Coronary artery (tissue), 2 donors: ENCODE results near the gene CTTN.
"Not testable (repeated sequence)": the region's sequence is repeated elsewhere in the genome, so short reads cannot be mapped to it uniquely, and the experiment has no call there.

Experiments used
- DNase-seq: peaks from one replicate; pipeline ENCODE4 v3.0.0-alpha.2; 2017; ENCODE audit warnings: low spot score
- H3K27ac ChIP-seq, 2 donors: fragments of 200-600 bp; sonication (generic); one replicate each; pipeline ENCODE4 v1.5.1; 2016 to 2019
- H3K4me3 ChIP-seq: fragments of 200-600 bp; sonication (generic); 2 replicates; pipeline ENCODE4 v1.5.1; 2016; ENCODE audit warnings: mild to moderate bottlenecking, moderate library complexity
- TF ChIP-seq, protein P1 (sequence below): fragments of 200-600 bp; sonication (generic); IDR thresholded peaks from one replicate; pipeline ENCODE4 v1.5.1; 2019; ENCODE audit warnings: antibody characterized with exemption

Gene CTTN

DNA sequence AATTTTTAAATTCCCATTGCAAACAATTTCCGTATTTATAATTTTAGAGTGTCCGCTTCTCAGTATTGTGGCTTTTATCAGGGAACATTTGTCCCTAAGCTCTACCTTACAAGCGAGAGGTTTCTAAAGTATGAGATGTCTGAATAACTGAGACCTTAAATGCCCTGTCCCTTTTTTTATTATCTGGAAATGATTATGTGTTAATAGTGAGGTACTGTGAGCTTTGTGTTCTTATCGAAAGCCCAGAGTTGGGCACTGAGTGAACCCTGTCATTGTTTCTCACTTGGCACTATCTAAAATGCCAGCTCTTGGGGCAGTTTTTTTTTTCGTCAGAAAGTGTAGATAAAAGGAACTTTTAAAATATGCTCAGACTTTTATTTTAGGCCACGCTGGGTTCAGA, 9.5 kb downstream of the CTTN start:
- TF ChIP-seq, protein P1, sequence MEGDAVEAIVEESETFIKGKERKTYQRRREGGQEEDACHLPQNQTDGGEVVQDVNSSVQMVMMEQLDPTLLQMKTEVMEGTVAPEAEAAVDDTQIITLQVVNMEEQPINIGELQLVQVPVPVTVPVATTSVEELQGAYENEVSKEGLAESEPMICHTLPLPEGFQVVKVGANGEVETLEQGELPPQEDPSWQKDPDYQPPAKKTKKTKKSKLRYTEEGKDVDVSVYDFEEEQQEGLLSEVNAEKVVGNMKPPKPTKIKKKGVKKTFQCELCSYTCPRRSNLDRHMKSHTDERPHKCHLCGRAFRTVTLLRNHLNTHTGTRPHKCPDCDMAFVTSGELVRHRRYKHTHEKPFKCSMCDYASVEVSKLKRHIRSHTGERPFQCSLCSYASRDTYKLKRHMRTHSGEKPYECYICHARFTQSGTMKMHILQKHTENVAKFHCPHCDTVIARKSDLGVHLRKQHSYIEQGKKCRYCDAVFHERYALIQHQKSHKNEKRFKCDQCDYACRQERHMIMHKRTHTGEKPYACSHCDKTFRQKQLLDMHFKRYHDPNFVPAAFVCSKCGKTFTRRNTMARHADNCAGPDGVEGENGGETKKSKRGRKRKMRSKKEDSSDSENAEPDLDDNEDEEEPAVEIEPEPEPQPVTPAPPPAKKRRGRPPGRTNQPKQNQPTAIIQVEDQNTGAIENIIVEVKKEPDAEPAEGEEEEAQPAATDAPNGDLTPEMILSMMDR = no peak
- no peak for DNase-seq
- no peak overlapping the region for H3K27ac ChIP-seq
- H3K4me3 ChIP-seq = no peak overlapping the region

DNA sequence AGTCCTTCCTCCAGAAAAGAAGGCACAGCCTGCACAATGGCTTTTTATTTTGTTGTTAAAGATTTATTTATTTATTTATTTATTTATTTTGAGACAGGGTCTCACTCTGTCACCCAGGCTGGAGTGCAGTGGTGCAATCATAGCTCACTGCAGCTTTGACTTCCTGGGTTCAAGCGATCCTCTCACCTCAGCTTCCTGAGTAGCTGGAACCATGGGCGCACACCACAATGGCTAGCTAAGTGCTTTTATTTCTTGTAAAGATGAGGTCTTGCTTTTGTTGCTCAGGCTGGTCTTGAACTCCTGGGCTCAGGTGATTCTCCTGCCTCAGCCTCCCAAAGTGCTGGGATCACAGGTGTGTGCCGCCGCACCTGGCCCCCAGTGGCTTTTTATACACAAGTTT, 10.0 kb downstream of the CTTN start:
- H3K27ac ChIP-seq = not testable (repeated sequence)

GRCh38 chr11:70409437-70409836, 11.1 kb downstream of the CTTN start:
- no peak for DNase-seq
- no peak overlapping the region for H3K4me3 ChIP-seq
- TF ChIP-seq, protein P1 = no peak
- no peak overlapping the region for H3K27ac ChIP-seq

More for the DNA sequence above, 10.0 kb downstream of the CTTN start:
- not testable (repeated sequence) for DNase-seq, H3K4me3 ChIP-seq

GRCh38 chr11:70409871-70410270, 11.5 kb downstream of the CTTN start:
- no peak overlapping the region for H3K27ac ChIP-seq
- TF ChIP-seq, protein P1 = no peak
- DNase-seq = no peak
- no peak overlapping the region for H3K4me3 ChIP-seq

DNA sequence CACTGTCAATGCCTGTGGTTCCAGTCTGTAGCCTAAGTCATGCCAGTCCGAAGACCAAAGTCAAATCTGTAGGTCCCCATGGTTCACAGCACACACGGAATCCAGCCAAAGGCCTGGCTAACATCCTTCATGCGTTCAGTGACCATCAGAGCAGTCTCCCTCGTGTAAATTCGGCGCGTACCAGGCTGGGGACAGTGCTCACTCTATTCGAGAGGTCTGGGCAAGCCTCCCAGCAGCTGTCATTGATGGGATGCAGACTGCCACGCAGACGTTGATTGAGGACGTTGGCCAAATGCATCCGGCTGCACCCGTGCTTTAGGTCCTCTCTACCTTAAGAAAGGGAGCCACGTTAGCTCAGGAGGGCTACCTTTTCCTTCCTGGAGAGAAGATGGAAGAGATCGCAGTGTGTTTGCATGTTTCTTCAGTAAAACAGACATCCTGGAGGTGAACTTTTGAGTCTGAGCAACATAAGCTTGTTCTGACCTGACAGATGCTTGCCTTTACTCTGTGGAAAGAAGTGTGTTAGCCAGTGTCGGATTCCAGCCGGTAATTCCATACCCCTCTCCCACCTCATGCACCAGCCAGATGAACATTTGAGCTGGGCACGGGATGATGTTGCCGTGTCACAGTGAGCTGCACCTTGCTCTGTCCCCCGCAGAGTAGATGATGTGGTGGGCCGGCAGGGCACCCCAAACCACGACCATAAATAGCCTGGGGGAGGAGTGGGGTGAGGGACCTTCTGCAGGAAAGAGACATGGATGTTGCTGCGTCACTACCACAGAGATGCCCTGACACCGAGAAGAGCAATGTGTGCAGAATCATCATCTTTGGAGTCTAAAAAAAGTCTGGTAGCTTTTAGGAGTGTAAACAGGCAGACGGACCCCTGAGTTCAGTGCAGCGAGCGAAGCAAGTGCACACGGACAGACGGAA, 12.2 kb downstream of the CTTN start:
- no peak overlapping the region for H3K27ac ChIP-seq
- TF ChIP-seq, protein P1 = no peak
- no peak overlapping the region for H3K4me3 ChIP-seq
- no peak for DNase-seq

GRCh38 chr11:70411713-70412452, 13.6 kb downstream of the CTTN start:
- Histone ChIP-seq H3K27ac (no peak overlapping the region), H3K4me3 (no peak overlapping the region)
- TF ChIP-seq, protein P1 = no peak
- no peak for DNase-seq

DNA sequence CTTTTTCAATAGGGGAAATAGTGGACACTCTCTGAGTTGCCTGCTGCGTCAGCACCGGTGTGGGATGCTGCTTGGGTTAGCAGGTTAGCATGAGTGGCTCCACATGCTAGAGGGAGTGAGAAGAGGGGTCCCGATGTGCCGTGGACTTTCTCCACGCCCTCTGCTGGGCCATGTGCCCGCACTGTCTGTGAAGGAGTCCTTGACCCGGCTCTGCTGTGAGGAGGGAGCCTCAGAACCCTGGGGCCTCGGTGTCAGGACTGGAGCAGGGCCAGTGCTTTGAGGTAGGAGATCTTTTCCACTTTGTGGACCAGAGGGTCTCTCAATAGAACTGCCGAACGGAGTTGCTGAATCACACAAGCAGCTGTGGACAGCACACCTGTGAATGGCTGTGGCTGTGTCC, 14.8 kb downstream of the CTTN start:
- no peak overlapping the region for H3K4me3 ChIP-seq
- no peak overlapping the region for H3K27ac ChIP-seq
- no peak for DNase-seq
- TF ChIP-seq, protein P1 = no peak
